C1 segment of cervical spinal cord (tissue), 14 donors: Measurements from ENCODE around the gene PPY.
"Not testable (repeated sequence)": the region's sequence is repeated elsewhere in the genome, so short reads cannot be mapped to it uniquely, and the experiment has no call there.

Experiments used
- DNase-seq, 14 donors: peaks; one replicate each; lab custom pipeline; 2025; lab: John Stamatoyannopoulos, UW

The PPY gene

GRCh38 chr17:43966276-43966675 is 24.0 kb upstream of the PPY start:
- no peak for DNase-seq

- no peak for DNase-seq
Observed at GRCh38 chr17:43962479-43962878, 20.2 kb upstream of the PPY start.

GRCh38 chr17:43961954-43962353 is 19.7 kb upstream of the PPY start:
- no peak for DNase-seq

- DNase-seq = not testable (repeated sequence)
Observed at GRCh38 chr17:43961292-43961691, 19.0 kb upstream of the PPY start.

- DNase-seq = no peak
Observed at GRCh38 chr17:43958748-43959352, 16.6 kb upstream of the PPY start.

DNA sequence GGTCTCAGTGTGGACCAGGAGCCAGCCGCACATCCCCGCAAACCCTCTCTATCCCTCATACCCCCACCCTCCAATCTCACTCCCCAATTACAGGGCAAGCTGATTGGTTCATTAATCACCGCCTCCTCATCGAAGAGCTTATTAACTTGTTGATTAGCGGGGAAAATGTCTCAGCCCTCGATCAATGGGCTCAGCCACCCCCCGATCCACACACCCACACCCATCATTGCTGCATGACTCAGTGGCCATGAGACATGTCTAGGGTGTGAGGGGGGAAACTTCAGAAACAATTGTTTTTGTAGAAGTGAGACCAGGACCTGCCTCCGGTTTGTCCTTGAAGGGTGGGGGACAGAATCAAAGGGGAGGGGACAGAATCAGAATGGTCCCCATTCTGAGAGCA is 13.9 kb upstream of the PPY start:
- no peak for DNase-seq

DNA sequence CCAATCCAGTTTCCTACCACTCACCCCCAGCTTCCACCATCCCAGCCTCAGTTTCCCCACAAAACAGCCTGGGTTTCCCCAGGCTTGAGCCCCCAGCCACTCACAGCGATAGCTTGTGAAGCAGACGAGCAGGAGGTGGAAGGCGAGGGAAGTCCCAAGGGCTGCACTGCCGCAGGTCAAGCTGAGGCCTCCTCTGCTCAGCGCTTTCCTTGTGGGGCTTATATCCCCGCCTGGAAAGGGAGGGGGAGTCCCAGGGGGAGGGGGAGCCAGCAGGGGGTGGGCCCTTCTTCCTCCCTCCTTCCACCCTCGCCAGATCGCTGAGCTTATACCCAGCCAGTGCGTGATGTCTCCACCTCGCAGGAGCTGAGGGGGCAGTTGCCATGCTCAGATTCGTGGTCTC is 11.5 kb upstream of the PPY start, which contains the start of gene PYY:
PYY (minus strand) TSS at position 195 of the 400 bp plus-strand sequence. CDS start 457 bp downstream, outside the sequence.
- DNase-seq = no peak

- no peak for DNase-seq
Observed at GRCh38 chr17:43952724-43953666, 10.7 kb upstream of the PPY start.

DNA sequence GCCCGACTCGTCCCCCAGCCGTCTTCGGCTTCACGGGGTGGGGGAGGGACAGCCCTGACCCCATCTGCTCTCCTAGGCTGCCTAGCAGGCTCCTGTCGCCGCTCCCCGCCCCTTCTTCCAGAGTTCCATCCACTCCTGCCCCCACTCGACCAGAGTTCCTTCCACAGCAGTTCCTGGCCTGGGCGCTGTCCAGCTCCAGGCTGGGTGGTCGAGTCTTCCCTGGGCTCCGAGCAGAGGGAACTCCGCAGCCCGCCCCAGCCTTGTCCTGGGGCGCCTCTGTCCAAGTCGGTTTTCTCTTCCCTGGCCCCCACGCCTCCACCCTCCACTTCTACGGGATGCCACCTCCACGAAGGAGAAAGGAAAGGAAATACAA is 10.1 kb upstream of the PPY start:
- no peak for DNase-seq

DNA sequence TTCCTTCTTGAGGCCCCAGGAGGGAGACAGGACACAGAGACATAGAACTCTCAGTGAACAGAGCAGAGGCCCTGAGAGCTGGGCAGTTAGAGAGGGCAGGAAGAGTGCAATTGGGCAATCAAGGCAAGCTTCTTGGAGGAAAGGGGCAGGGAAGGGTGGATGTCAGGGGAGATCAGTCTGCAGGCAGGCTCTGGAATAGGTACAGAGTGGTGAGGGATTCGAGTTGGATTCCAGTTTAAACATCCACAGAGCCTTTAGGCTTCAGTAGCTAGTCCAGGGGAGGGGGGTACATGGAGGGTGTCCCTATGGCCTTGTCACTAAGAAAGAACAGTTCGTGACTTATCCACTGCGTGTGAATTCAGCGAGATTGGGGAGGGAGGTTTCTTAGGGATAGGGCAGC is 9.5 kb upstream of the PPY start:
- DNase-seq = no peak

DNA sequence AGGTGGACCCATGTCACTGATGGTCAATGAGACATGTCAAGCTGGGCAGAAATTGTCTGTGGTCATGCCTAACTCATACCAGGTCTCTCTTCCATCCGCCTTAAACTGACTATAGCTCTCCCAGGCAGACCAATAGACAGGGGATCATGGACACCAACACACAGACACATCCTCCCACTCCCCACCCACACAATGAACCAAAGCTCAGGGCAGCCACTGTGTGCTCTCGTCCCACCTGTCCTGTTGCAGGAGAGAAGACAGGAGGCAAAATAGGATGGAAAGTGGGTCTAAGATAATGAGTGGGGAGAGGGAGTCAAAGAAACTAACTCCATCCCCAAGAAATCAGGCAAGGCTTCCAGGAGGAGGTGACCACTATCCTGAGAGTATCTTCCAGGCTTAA is 8.3 kb upstream of the PPY start:
- DNase-seq = no peak

DNA sequence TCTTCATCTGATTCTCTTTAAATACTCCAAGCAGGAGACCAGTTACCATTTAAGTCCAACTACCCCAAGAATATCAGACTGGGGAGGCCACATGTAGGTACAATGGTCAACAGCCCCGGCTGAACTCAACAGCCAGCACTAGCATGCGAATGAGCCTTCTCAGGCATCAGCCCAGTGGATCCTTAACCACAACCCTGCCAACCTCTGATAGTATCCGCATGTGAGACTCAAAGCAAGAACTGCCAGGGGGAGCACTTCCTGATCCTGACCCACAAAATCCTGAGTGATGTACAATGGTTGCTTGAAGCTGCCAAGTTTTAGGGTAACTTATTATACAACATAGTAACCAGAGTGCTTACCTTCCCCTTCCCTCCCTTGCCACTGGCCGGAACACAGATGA is 7.5 kb upstream of the PPY start:
- DNase-seq = no peak

DNA sequence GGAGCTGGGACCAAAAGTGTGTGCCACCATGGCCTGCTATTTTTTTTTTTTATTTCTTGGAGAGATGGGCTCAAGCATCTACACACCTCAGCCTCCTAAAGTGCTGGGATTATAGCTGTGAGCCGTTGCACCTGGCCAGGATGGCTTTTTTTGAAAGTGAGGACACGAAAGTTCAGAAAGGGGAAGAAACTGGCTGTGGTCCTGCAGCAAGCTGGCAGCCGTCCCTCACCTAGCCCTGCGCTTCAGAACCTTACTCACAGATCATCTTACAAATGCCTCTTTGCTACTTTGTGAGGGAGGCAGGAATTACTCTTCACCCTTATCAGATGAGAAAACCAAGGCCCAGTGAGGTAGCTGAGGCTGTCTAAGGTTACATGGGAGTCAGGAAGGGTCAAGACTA is 4.5 kb upstream of the PPY start:
- no peak for DNase-seq

DNA sequence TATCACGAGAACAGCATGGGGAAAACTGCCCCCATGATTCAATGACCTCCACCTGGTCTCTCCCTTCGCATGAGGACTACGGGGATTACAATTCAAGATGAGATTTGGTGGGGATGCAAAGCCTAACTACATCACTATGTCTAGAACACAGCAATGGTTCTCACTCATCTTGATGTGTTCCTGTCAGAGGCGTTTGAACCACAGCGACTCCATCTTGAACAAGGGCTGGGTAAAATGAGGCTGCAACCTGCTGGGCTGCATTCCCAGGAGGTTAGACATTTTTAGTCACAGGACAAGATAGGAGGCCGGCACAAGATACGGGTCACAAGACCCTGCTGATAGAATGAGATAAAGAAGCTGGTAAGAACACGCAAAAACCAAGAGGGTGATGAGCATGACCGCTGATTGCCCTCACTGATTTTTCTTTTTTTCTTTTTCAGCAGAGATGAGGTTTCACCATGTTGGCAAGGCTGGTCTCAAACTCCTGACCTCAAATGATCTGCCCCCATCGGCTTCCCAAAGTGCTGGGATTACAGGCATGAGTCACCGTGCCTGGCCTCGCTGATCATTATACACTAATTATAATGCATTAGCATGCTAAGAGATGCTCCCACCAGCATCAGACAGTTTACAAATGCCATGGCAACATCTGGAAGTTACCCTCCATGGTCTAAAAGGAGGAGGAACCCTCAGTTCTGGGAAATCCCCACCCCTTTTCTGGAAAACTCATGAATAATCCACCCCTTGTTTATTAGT is 3.0 kb upstream of the PPY start:
- DNase-seq = no peak

- peak in 1 of 14 donors; percentile 3 for DNase-seq
Observed at GRCh38 chr17:43940630-43941029, 1.6 kb downstream of the PPY start.

GRCh38 chr17:43939886-43940285 is 2.4 kb downstream of the PPY start:
- DNase-seq = no peak

DNA sequence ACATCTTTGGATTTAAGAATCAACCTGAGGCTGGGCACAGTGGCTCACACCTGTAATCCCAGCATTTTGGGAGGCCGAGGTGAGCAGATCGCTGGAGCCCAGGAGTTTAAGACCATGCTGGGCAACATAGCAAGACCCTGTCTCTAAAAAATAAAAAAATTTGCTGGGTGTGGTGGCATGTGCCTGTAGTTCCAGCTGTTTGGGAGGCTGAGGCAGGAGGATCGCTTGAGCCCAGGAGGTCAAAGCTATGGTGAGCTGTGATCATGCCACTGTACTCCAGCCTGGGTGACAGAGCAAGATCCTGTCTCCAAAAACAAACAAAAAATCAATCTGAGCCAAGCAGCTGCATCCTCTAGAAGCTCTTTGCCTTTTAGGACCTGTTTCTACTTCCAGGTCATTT is 2.8 kb downstream of the PPY start:
- not testable (repeated sequence) for DNase-seq

- DNase-seq = no peak
Observed at GRCh38 chr17:43938838-43939182, 3.5 kb downstream of the PPY start.

GRCh38 chr17:43936434-43936833 is 5.8 kb downstream of the PPY start:
- no peak for DNase-seq

DNA sequence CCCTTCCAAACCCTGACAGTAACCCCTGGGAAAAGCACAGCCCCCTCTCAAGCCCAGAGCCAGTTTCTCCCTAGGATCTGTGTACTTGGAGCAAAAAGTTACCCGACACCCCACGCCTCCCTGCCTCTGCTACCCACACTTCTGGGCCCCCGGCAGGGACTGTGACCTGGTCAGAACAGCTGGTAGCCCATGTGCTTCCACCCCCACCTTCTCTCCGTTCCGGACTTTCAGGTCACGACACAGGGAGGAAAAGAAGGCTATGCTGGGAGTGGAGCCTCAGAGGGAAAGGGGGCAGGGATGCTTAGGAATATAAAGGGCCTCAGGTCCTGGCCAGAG is 6.4 kb downstream of the PPY start:
- no peak for DNase-seq

GRCh38 chr17:43935204-43935925 is 6.9 kb downstream of the PPY start:
- DNase-seq = no peak

DNA sequence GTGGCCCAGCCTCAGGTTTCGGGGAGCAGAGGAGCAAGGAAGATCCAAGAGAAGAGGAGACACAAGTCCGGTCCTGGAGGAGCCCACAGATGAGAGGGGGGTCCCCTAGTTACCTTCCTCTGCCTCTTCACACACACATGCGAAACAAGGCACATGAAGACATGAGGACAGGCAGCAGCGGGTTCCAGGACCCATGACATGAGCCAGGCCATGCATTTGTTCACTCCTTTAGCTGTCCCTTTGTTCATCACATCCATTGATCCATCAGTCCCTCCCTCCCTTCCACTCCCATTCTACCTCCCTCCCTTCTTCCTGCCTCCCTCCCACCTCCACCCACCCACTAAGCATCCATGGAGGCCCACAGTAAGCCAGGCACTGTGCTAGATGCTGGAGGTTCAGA is 9.4 kb downstream of the PPY start:
- DNase-seq = no peak
